Endothelial cell (in vitro differentiated cells): ENCODE measurements around the gene C3orf70. TPM values are rescaled to one million over a fixed set of nuclear protein-coding genes. Genes with fewer than 3 reads are reported as not detected.

ENCODE experiments used
- DNase-seq: peaks from one replicate; pipeline ENCODE4 v3.0.0; 2021; ENCODE audit warnings: low spot score
- H3K27ac Mint-ChIP-seq: one replicate; pipeline ENCODE4 v1.8.0; 2021; ENCODE audit warnings: mixed read lengths, inconsistent platforms; ENCODE audit not compliant: unreplicated experiment
- H3K27me3 Mint-ChIP-seq: one replicate; pipeline ENCODE4 v1.8.0; 2021; ENCODE audit warnings: mild to moderate bottlenecking, moderate library complexity, mixed read lengths, inconsistent platforms; ENCODE audit not compliant: unreplicated experiment
- H3K36me3 Mint-ChIP-seq: one replicate; pipeline ENCODE4 v1.8.0; 2021; ENCODE audit warnings: mild to moderate bottlenecking, low read depth, mixed read lengths, inconsistent platforms; ENCODE audit not compliant: unreplicated experiment
- H3K4me1 Mint-ChIP-seq: one replicate; pipeline ENCODE4 v1.8.0; 2021; ENCODE audit warnings: mild to moderate bottlenecking, mixed read lengths, inconsistent platforms; ENCODE audit not compliant: unreplicated experiment
- H3K4me3 Mint-ChIP-seq: one replicate; pipeline ENCODE4 v1.8.0; 2021; ENCODE audit warnings: mild to moderate bottlenecking, mixed read lengths, inconsistent platforms; ENCODE audit not compliant: unreplicated experiment
- H3K9me3 Mint-ChIP-seq: one replicate; pipeline ENCODE4 v1.8.0; 2021; ENCODE audit warnings: mixed read lengths, inconsistent platforms; ENCODE audit not compliant: unreplicated experiment
- total RNA-seq: library from RNA; stranded (reverse); fragmentation: NEBNext Ultra II Directional; extraction: Animal tissue kit (Norgen Biotek cat#: 25700); gene quantifications from one replicate; pipeline ENCODE4 v1.2.1, GENCODE V29; 2021; ENCODE audit not compliant: unreplicated experiment
- TF ChIP-seq, protein P1 (sequence below): fragments of 200-600 bp; sonication (generic); IDR thresholded peaks from one replicate; pipeline ENCODE4 v1.5.0; 2021; ENCODE audit warnings: antibody characterized with exemption; ENCODE audit not compliant: unreplicated experiment

Gene C3orf70
- total RNA-seq, 1 donor from 2014 or later: 1.4 TPM

GRCh38 chr3:185151101-185151963, 1.5 kb downstream of the C3orf70 start:
- Mint-ChIP-seq H3K36me3 (no peaks in the 10 kb centered on the region), H3K4me1 (peaks cover 2% of the 10 kb centered on the region), H3K4me3 (no peak overlapping the region), H3K27ac (no peak overlapping the region), H3K27me3 (peaks cover 6% of the 10 kb centered on the region), H3K9me3 (no peaks in the 10 kb centered on the region)
- DNase-seq: no peak
- TF ChIP-seq, protein P1, sequence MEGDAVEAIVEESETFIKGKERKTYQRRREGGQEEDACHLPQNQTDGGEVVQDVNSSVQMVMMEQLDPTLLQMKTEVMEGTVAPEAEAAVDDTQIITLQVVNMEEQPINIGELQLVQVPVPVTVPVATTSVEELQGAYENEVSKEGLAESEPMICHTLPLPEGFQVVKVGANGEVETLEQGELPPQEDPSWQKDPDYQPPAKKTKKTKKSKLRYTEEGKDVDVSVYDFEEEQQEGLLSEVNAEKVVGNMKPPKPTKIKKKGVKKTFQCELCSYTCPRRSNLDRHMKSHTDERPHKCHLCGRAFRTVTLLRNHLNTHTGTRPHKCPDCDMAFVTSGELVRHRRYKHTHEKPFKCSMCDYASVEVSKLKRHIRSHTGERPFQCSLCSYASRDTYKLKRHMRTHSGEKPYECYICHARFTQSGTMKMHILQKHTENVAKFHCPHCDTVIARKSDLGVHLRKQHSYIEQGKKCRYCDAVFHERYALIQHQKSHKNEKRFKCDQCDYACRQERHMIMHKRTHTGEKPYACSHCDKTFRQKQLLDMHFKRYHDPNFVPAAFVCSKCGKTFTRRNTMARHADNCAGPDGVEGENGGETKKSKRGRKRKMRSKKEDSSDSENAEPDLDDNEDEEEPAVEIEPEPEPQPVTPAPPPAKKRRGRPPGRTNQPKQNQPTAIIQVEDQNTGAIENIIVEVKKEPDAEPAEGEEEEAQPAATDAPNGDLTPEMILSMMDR: no peak

- no peak overlapping the region for H3K4me3 Mint-ChIP-seq
- peaks cover 2% of the 10 kb centered on the region for H3K4me1 Mint-ChIP-seq
- no peak for DNase-seq
- no peak overlapping the region for H3K27ac Mint-ChIP-seq
- H3K36me3 Mint-ChIP-seq: no peaks in the 10 kb centered on the region
- TF ChIP-seq, protein P1: no peak
- no peaks in the 10 kb centered on the region for H3K9me3 Mint-ChIP-seq
- H3K27me3 Mint-ChIP-seq: peaks cover 6% of the 10 kb centered on the region
Measured at GRCh38 chr3:185150561-185150960, 2.3 kb downstream of the C3orf70 start.

DNA sequence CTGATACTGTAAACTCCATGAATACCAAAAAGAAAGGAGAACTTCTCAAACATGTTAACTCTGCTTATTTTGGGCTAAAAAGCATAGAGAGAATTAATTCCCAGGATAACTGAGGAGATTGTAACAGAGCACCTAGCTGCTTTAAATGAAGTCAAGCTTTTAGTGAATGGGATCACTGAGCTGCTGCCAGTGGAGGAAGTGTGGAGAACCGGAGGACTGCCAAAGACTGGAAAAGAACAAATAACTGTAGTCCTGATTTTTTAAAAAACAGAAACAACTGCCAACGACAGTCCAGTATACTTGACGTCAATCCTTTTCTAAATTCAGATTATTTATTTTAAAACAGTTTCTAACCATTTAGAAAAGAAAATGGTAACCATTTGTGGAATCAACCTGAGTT, 3.3 kb downstream of the C3orf70 start:
- no peak for DNase-seq
- H3K27ac Mint-ChIP-seq: no peak overlapping the region
- TF ChIP-seq, protein P1: no peak
- no peaks in the 10 kb centered on the region for H3K36me3 Mint-ChIP-seq
- no peak overlapping the region for H3K4me3 Mint-ChIP-seq
- peaks cover 6% of the 10 kb centered on the region for H3K27me3 Mint-ChIP-seq
- peaks cover 2% of the 10 kb centered on the region for H3K4me1 Mint-ChIP-seq
- H3K9me3 Mint-ChIP-seq: no peaks in the 10 kb centered on the region

- no peaks in the 10 kb centered on the region for H3K9me3 Mint-ChIP-seq
- H3K27ac Mint-ChIP-seq: no peak overlapping the region
- no peak overlapping the region for H3K4me3 Mint-ChIP-seq
- TF ChIP-seq, protein P1: no peak
- no peaks in the 10 kb centered on the region for H3K4me1 Mint-ChIP-seq
- H3K27me3 Mint-ChIP-seq: peaks cover 2% of the 10 kb centered on the region
- no peaks in the 10 kb centered on the region for H3K36me3 Mint-ChIP-seq
- DNase-seq: no peak
Measured at GRCh38 chr3:185145511-185145910, 7.3 kb downstream of the C3orf70 start.

GRCh38 chr3:185144784-185145183, 8.1 kb downstream of the C3orf70 start:
- TF ChIP-seq, protein P1: no peak
- Mint-ChIP-seq H3K4me1 (no peaks in the 10 kb centered on the region), H3K4me3 (no peak overlapping the region), H3K9me3 (no peaks in the 10 kb centered on the region), H3K36me3 (no peaks in the 10 kb centered on the region), H3K27ac (no peak overlapping the region), H3K27me3 (peaks cover 2% of the 10 kb centered on the region)
- DNase-seq: no peak
